Choroid plexus epithelial cell (primary cell): ENCODE measurements around the gene SGPP2.

Experiments
- DNase-seq: peaks from one replicate; pipeline ENCODE4 v3.0.0-alpha.2; 2010; ENCODE audit warnings: low read depth
- H3K4me3 ChIP-seq: 2 replicates; pipeline ENCODE4 v1.5.1; 2011; ENCODE audit warnings: low read depth, mild to moderate bottlenecking, control low read depth, low read length, moderate library complexity
- CTCF ChIP-seq: conservative IDR thresholded peaks from 2 replicates; pipeline ENCODE4 v1.5.1; 2011; ENCODE audit warnings: low read depth, mild to moderate bottlenecking, control low read depth, inconsistent platforms, low read length, moderate library complexity

SGPP2 gene

GRCh38 chr2:222424276-222424728, at the start of gene SGPP2:
Gene SGPP2, plus strand, starts transcription at chr2:222424543. Its CDS starts 60 bp downstream, at chr2:222424603.
- no peak for DNase-seq
- no peak for TF ChIP-seq CTCF
- no peak within 1 kb of the TSS for H3K4me3 ChIP-seq

- no peak for TF ChIP-seq CTCF
- no peak for DNase-seq
- H3K4me3 ChIP-seq, result no peak overlapping the region
Observed at GRCh38 chr2:222375798-222376197, 48.5 kb upstream of the SGPP2 start.

- no peak for DNase-seq
- TF ChIP-seq CTCF, result no peak
- no peak overlapping the region for H3K4me3 ChIP-seq
Observed at GRCh38 chr2:222380456-222380855, 43.9 kb upstream of the SGPP2 start.

GRCh38 chr2:222381566-222381965, 42.8 kb upstream of the SGPP2 start:
- no peak overlapping the region for H3K4me3 ChIP-seq
- no peak for TF ChIP-seq CTCF
- DNase-seq, result no peak

GRCh38 chr2:222383255-222383654, 41.1 kb upstream of the SGPP2 start:
- H3K4me3 ChIP-seq, result no peak overlapping the region
- DNase-seq, result no peak
- TF ChIP-seq CTCF, result no peak

- TF ChIP-seq CTCF, result no peak
- H3K4me3 ChIP-seq, result no peak overlapping the region
- DNase-seq, result no peak
Observed at GRCh38 chr2:222391743-222392285, 32.5 kb upstream of the SGPP2 start.

GRCh38 chr2:222393733-222394267, 30.5 kb upstream of the SGPP2 start:
- DNase-seq, result no peak
- no peak overlapping the region for H3K4me3 ChIP-seq
- TF ChIP-seq CTCF, result no peak
